GM19043 (cell line): ENCODE results near the gene BRD1.
"Not testable (repeated sequence)": the region's sequence is repeated elsewhere in the genome, so short reads cannot be mapped to it uniquely, and the experiment has no call there.

ENCODE experiments used
- ATAC-seq: cut with Tn5 transposase; IDR thresholded peaks from one replicate; pipeline ENCODE4 v1.9.1; 2021; ENCODE audit warnings: low read depth; ENCODE audit not compliant: unreplicated experiment

The BRD1 gene

DNA sequence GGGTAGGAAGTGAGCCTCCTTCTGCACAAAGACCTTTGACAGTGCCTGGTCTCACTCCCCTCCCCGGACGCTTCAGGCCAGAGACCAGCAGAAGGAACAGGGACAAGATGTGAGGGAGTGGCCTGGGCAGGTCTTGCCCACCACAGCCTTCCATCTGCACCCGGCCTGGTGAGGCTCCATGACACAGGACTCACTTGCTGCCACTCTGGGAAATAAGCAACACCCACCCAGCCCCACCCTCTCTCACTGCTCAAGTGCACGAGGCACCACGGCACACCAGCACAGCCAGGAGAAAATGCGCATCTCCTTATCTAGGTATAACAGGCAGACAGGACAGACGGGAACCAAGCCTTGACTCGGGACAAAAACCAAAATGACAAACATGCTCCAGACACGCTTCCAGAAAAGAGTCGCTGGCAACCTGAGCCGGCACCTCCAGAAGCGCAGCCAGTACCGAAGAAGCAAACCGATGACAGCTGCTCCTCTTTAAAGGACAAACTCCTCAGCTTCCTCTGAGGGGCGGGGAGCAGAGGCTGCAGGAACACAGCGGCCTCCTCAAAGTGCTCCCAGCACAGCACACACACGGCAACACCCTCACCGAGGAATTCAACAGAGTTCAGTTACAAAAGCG is 41.7 kb downstream of the BRD1 start:
- no peak for ATAC-seq

DNA sequence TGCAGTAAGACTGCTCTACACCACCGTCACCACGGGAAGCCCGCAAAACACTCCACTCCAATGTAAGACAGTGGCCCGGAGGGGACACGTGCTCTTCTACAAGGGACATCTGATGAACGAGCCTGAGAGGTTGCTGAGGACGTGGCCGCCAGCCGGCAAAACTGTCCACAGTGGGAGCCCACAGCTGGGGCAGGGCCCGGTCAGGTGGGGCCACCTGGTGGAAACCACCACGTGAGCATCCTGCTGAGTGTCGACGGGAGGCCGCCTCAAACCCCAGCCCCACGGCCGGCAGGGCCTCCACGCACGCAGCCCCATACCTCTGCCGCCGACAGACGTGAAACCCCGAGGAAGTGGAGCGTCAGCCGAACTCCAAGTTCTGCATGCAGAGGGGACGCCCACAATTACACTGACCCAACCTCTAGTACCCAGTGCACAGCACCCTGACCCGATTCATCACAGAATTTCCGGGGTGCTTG is 42.6 kb downstream of the BRD1 start:
- ATAC-seq = no peak

DNA sequence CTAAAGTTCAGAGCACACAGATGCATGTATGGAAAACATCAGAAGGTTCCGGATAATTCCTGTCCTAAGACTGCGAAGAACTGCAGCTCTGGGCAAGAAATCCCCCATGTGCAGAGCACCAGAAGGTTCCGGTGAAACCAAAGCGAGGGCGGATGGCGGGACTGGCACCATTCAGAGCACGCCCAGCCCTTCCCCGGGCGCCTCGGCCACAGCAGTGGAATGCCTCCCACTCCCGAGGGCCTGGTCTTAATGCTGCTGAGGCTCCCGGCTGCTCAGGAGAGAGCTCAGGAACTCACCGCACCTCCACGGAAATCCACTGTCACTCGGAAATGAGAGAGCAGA is 43.1 kb downstream of the BRD1 start:
- no peak for ATAC-seq

DNA sequence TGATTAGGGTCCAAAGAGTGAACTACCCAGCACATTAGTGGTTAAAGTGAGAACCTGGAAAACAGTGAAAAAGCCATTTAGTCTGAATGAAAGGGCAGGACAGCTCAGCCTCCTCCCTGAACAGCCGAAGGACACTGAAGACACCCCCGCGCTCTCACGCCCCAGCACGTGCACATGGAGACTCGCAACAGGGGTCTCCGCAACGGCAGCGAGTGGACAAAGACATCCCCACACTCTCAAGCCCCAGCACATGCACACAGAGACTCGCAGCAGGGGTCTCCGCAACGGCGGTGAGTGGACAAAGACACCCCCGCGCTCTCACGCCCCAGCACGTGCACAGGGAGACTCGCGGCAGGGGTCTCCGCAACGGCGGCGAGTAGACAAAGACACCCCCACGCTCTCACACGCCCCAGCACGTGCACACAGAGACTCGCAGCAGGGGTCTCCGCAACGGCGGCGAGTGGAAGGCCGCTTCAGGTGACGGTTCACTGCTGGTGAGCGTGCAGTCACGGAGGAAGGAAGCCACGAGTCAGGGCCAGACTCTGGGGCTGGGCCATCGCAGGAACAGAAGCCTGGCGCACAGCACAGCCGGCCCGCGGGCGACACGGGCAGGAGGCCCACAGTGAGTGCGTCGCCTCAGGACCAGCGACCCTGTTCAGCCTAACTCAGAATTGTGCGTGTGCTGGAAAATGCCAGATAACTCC is 43.6 kb downstream of the BRD1 start:
- ATAC-seq = no peak

DNA sequence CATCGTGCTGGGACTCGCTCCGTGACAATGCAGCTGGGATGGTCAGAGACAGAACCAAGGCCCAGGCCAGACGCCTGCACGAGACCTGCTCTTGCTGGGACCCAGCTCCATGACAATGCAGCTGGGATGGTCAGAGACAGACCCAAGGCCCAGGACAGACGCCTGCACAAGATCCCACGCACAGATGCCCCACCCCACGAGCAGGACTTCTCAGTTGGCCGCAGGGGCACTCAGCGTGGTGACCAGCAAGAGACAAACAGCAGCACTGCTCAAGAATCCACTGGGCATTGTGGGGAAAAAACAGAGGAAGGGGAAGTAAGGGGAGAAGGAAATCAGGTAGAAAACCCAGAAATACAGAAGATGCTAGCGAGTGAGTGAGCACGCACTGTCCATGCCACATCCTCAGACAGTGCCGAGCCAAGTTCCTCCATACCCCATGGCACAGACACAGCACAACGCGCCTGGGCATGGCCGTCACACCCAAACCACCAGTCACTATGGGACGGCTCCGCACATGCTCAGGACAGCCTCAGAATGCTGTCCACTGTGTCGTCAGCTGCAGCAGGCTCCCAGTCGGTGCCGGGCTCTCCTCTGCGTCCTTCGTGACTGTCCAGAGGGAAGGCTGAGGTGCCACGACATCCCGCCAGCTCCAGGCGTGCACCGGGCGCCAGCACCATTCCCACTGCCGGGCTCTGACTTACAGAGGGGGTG is 44.5 kb downstream of the BRD1 start:
- ATAC-seq = no peak

DNA sequence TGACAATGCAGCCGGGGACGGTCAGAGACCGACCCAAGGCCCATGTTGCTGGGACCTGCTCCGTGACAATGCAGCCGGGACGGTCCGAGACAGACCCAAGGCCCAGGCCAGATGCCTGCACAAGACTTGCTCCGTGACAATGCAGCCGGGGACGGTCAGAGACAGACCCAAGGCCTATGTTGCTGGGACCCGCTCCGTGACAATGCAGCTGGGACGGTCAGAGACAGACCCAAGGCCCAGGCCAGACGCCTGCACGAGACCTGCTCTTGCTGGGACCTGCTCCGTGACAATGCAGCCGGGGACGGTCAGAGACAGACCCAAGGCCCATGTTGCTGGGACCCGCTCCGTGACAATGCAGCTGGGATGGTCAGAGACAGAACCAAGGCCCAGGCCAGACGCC is 45.8 kb downstream of the BRD1 start:
- ATAC-seq = not testable (repeated sequence)

DNA sequence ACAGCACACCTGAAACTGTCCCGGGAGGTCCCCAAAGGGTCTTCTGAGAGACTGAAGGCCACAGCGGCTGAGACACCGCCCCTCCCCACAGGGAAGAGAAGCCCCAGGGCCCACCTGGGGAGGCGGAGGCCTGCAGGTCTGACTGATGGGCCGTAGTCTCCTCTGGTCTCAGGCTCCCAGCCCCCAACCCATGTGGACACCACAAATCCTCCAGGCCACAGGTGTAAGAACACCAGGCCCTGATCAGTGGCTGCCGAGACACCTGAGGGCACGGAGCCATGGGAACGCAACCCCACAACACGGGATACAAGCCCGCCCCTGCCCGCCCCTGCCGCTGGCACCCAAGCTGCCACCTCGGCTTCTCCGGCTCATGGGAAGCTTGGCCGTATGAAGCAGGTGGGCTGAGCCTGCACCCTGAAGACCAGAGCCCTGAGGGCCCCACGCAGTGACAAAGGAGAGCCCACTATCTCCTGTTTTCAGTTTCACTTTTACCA is 46.3 kb downstream of the BRD1 start:
- no peak for ATAC-seq

DNA sequence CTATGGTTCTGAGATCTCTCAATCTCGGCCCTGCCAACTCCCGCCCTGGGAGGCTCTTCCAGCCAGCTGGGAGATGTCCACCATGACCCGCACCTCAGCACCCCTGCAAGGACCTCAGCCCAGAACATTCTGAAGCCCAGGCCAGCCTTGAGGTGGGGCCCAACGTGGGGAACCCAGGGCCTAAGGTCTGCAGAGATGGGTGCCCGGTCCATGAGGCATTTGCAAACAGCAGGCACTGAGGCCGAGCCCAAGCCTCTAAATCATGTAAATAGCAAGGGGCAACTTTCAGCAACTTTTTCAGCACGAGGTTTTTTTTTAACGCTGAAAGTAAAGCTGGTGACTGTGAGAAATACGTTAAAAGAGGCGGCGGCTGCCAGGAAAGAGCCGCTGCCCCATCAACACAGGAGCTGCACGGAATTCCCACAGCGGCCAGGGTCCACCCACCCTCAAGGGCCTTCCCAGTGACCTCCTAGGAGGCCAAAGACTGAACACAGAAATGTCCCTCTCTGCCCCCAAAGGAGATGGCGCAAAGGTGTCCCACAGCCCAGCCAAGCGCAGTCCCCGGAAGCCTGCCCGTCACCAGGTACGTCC is 46.9 kb downstream of the BRD1 start:
- no peak for ATAC-seq

DNA sequence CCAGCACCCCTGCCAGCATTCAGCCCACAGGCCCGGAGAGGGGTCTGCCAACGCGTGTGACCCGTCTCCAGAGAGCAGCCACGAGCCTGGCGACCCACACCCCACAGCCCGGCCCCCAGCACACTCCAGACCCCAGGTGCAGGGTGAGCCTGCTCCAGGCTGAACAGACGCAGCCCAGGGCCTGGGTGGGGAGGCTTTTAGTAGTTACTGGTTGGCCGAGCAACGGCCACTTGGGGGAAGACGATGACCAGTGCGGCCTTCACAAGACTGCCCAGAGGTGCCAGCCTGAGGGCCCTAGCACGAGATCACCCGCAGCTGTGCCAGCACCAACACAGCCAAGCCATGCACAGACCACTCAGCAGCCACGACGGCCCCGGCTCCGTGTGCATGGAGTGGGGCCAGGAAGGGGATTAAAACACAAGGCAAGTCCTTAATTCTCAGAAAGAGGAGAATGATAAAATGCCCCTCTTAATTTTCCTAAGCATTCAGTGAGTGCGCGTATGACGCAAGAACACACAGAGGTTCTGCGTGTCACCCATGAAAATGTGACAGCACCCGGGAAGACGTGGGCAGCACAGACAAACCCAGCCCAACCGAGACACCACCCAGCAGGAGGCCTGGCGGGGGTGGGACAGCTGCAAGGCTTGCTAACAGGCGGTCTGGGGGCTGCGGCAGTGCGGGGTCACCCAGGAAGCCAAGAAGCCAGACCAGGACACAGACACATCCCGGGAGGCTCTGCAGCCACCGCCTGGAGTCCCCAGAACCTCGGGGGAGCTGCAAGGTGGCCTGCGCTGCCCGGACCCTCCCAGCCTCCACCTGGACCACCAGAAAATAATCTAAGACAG is 47.6 kb downstream of the BRD1 start:
- ATAC-seq = no peak

DNA sequence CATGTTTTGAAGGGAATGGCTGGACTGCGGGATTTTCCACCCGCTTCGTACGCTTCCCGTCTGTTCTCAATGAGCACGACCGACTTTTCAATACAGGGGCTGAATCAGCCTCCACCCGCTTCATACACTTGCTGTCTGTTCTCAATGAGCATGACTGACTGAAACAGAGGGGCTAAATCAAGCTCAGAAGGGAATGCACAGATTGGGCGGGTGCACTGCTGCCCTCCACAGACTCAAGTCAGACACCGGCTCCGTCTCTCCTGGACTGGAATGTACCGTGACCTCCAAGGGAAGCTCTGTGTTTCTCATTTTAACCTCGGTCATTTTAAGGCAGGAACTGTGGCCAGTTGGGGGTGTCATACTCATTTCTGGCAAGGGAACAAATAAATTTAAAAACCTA is 48.5 kb downstream of the BRD1 start:
- no peak for ATAC-seq

DNA sequence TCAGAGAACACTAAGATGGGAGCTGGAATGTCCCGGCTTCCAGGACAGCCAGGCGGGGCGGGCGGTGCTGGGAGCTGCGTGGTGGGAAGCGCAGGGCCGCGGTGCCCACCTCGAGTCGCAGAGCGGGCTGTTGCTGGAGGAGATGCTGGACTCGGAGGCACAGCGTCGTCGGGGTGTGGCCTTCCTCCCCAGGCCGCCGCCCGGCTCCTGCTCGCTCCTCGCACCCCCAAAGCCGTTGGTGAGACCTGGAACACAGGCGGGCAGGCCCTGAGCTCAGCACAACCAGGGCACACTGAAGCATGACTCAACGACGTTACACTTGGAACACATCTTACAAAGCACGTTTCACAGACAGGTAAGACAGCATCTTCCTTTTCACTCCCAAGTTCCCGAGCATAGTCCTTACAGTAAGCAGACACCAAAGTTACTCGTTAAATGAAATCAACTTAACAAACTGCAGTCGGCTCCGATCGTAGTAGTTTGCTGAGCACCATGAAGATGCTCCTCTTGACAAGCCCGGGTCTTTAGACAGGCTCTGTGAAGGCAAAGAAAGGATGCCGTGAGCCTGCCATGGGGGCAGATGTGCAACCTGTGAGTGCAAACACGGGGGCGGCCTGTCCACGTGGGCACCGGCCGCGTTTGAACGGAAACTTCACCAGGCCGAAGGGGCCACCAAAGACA is 50.0 kb downstream of the BRD1 start:
- no peak for ATAC-seq

DNA sequence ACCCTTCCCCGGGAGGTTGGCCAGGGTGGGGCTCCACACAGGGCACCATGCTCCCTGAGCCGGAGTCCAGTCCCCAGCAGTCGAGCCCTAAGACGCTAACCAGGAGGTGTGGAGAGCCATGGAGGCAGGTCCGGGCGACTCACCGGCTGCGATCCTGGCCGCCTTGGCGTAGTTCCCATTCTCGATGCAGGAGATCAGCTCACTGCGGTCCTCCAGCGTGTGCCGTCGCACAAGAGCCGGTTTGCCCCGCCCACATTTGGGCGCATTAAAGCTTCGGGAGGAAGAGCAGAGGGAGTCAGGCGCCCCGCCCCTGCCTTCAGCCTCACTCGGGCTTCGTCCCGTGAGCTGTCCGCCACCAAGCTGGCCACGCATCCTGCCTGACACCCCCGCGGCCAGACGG is 50.8 kb downstream of the BRD1 start:
- ATAC-seq = no peak

DNA sequence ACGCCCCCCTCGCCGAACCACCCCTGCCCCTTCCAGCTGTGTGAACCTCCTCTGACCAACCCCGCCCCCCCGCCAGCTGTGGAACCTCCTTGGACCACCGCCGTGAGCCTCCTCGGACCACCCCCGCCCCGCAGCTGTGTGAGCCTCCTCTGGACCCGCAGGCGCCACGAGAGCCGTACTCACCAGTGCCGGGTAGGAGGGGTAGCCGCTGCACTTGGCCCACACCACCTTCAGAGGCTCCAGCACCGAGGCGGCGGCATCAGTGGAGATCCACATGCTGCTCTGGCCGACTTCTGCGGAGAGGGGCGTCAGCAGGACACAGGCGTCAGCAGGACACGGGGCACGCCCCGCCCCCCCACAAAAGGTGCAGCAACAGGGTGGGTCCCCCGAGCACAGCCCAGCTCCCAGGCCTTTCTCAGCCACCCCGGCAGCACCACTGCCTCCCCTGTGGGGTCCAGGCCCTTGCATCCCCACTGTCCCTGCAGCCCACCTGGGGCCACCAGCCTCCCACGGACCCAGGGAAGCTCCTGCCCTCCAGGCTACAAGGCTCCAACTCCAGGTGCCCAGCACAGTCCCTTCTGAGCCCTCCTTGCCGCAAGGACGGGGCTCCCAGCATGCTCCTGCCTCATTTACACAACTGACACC is 51.7 kb downstream of the BRD1 start:
- no peak for ATAC-seq

DNA sequence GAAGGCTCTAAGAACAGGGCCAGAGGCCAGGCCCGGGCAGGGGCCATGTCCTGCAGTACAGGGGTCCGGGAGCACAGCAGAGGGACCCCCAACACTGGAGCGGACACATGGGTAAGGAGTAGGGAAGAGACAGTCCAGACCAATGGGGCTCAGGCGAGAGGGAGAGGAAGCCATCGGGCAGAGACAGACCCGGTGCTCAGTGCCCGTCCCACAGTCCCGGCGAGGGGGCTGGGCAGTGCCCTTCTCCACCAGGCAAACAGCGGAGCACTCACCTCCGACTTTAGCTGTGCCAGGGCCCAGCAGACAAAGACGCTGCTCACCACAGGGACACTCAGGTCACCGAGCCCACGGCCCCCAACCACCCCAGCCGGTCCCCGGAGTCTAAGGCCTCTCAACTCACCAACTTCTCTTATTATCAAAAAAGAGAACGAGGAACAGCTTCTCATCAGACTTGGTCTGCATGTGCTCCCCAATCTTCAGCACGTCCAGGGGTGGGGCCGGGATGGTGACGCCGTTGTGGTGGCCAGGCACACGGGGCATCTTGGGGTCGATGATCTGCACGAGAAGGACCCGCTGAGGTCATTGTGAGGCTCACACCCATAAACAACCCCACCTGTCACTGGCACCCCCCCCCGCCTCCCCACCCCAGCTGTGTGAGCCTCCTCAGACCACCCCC is 52.3 kb downstream of the BRD1 start:
- no peak for ATAC-seq

DNA sequence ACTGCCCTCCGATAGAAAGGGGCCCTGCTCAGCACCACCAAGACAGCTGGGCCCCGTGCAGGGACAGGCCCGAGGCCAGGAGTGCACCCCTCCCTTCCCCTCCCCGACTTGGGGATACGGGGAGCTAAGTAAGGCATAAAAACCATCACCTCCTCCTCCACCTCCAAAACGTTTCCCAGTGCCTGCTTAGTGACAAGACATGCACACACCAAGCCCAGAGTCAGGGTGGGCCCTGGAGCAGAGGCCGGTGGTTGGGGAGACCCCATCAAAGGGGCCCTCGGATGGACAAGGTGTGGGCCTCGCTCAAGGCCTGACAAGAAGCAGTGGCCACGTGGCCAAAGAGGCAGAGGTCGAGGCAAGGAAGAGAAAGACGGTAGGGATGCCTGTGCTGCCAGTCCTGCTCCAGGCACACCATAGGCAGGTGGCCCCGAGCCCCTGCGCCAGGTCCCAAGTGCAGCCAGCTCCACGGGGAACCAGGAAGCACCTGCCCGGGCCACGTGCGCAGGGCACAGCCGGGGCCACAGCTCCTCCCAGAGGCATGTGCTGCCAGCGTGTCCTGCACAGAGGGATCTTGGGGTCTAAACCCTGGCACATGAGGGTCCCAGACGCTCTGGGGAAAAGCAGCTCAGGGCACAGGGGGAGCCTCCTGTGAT is 53.0 kb downstream of the BRD1 start:
- ATAC-seq = no peak

DNA sequence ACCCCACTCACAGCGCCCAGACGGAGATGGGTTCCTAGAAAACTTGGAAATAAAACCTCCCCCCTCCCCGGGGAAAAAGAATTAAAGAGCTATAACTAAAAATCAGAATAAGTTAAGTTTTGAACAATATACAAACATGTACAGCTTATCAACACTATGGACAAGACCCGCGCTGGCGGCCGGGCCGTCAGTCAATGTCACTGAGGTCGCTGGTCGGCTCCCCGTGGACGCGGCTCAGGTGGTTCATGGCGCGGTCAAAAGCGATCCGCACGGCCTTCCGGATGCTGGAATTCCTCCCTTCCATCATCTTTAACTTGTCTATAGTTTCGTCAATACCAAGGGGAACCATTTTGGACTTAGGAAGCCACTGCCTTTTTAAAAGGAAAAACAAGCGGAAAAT is 53.6 kb downstream of the BRD1 start:
- ATAC-seq = no peak

DNA sequence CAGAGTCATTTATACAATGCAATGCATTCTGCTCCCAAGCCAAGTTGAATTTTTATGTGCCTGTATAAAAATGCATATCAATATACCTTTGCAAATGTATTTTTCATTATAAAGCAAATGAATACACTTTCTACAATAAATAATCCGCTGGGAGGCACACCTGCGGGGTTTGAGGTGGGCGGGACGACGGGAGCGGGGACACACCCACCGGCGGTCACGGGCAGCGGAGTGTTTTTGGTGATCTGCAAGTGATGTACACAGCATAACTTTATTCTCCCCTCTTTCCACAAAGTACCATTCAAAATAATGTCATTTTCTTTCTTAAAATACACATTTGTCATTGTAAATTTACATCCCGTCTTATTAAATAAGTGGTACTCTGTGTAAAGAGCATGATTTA is 54.1 kb downstream of the BRD1 start:
- ATAC-seq = no peak

DNA sequence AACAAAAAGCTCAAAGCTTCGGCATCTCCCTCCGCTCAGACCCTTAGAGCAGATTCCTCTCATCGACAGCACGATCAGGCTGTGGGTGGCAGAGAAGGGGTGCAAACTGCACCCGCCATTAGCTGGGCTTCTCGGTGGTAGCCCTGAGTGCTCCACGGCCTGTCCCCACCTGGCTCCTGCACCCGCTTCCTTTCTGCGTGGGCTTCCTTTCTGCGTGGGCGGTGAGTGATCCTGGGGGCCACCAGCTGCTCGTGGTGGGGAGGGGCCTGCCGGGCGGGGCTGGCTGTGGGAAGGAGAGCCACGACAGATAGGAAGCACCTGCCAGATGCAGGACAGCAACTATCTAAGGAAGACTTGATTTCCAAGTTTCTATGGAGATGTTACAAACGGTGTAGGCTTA is 55.0 kb downstream of the BRD1 start:
- no peak for ATAC-seq
